K562 (cell line): Measurements from ENCODE around the gene TJP2. TPM values are rescaled to one million over a fixed set of nuclear protein-coding genes. Genes with fewer than 3 reads are reported as not detected.

Experiments
- ATAC-seq: fragments of 200-7000 bp; cut with Tn5 transposase; 3 replicates; pipeline ENCODE4 v1.9.1; 2020; ENCODE audit warnings: moderate library complexity
- BruUV-seq: library from RNA; stranded (reverse); fragments of 400-500 nt; replicated peaks from 2 replicates; lab custom pipeline; 2021; lab: Mats Ljungman, UMichigan
- CTCF ChIA-PET: fragments of 300-600 bp; formaldehyde crosslinking; extraction: SDS; loops from one replicate; lab custom pipeline; 2021; ENCODE audit warnings: low intra/inter-chr PET ratio; lab: Yijun Ruan, JAX
- POLR2A ChIA-PET: fragments of 300-600, 350-650 bp; sonication (Branson Sonifier 250); formaldehyde crosslinking; extraction: SDS; loops from one replicate; lab custom pipeline; 2021; ENCODE audit warnings: antibody characterized with exemption, inconsistent platforms; lab: Yijun Ruan, JAX
- DNase-seq, 4 experiments: peaks; one replicate each; pipeline versions ENCODE4 v3.0.0 to v3.0.0-alpha.2; 2011 to 2018; ENCODE audit warnings: low spot score in 3 of 4, mixed read lengths in 3 of 4; ENCODE audit errors: extremely low read depth in 1 of 4
- FAIRE-seq: peaks from 2 replicates; lab custom pipeline; 2011; peaks lifted over from hg19 to GRCh38; lab: Jason Lieb, UNC
- H2AFZ ChIP-seq: 2 replicates; pipeline ENCODE4 v1.6.0; 2011; ENCODE audit warnings: low read depth, low read length, control low read depth, inconsistent platforms
- H3K27ac ChIP-seq: fragments of 200-600 bp; 3 replicates; pipeline ENCODE4 v1.8.0; 2011; ENCODE audit warnings: low read depth, mild to moderate bottlenecking, control low read depth, inconsistent platforms, low read length, moderate library complexity, mixed read lengths; ENCODE audit errors: extremely low read depth
- H3K27me3 ChIP-seq, 2 experiments: fragments of 300-600 bp in 1 of 2; 2 replicates in 1 of 2; 3 replicates in 1 of 2; pipeline versions ENCODE4 v1.6.0 to v1.8.0; 2011; ENCODE audit warnings: inconsistent platforms in 2 of 2, low read length in 2 of 2, mild to moderate bottlenecking in 1 of 2, mixed read lengths in 1 of 2, moderate library complexity in 1 of 2; ENCODE audit not compliant: control insufficient read depth in 2 of 2, insufficient read depth in 2 of 2
- H3K36me3 ChIP-seq: fragments of 300-600 bp; 3 replicates; pipeline ENCODE4 v1.8.0; 2011; ENCODE audit warnings: mild to moderate bottlenecking, low read length, inconsistent platforms; ENCODE audit not compliant: control insufficient read depth, insufficient read depth
- H3K4me1 ChIP-seq, 2 experiments: fragments of 200-600 bp in 1 of 2; replicated peaks in 1 of 2; 2 replicates in 1 of 2; 3 replicates in 1 of 2; pipeline versions ENCODE4 v1.5.1 to v1.8.0; 2011; ENCODE audit warnings: inconsistent platforms in 2 of 2, low read length in 2 of 2, mild to moderate bottlenecking in 1 of 2, mixed read lengths in 1 of 2, moderate library complexity in 1 of 2; ENCODE audit not compliant: control insufficient read depth in 2 of 2, insufficient read depth in 2 of 2
- H3K4me2 ChIP-seq: 2 replicates; pipeline ENCODE4 v1.6.1; 2011; ENCODE audit warnings: low read length, control low read depth, inconsistent platforms, mixed read lengths; ENCODE audit not compliant: insufficient read depth
- H3K4me3 ChIP-seq: fragments of 200-600 bp; sonication (generic), shearing (Covaris generic); 2 replicates; pipeline ENCODE4 v1.5.1; 2016; ENCODE audit warnings: control low read depth, inconsistent platforms
- H3K79me2 ChIP-seq: fragments of 200-600 bp; 3 replicates; pipeline ENCODE4 v1.8.0; 2011; ENCODE audit warnings: low read length, inconsistent platforms; ENCODE audit not compliant: control insufficient read depth, insufficient read depth
- H3K9ac ChIP-seq, 2 experiments: 2 replicates each; pipeline versions ENCODE4 v1.6.0 to v1.6.1; 2011; ENCODE audit warnings: low read depth in 2 of 2, low read length in 2 of 2, control low read depth in 1 of 2, inconsistent platforms in 1 of 2, mild to moderate bottlenecking in 1 of 2, mixed read lengths in 1 of 2; ENCODE audit not compliant: insufficient read depth in 1 of 2
- H3K9me1 ChIP-seq: one replicate; pipeline ENCODE4 v1.6.0; 2011; ENCODE audit warnings: inconsistent platforms, mild to moderate bottlenecking, low read length, moderate library complexity; ENCODE audit not compliant: control insufficient read depth, insufficient read depth
- H3K9me3 ChIP-seq: replicated peaks from 2 replicates; pipeline ENCODE4 v1.5.1; 2011; ENCODE audit warnings: low read depth, low read length, inconsistent platforms; ENCODE audit not compliant: control insufficient read depth, insufficient read depth
- H4K20me1 ChIP-seq: replicated peaks from 2 replicates; pipeline ENCODE4 v1.6.1; 2011; ENCODE audit warnings: low read length, inconsistent platforms, mixed read lengths; ENCODE audit not compliant: control insufficient read depth, insufficient read depth
- RBM15 ChIP-seq: fragments of 200-400 bp; formaldehyde crosslinking; IDR thresholded peaks from 2 replicates; pipeline ENCODE4 v1.6.1; 2018; ENCODE audit warnings: mild to moderate bottlenecking, low read length, moderate library complexity; ENCODE audit not compliant: insufficient read depth
- WGBS: fragments of 100-300 bp; shearing (Covaris generic); methylation state at CpG from one replicate; pipeline ENCODE4 v1.1.6; 2016; ENCODE audit warnings: low coverage, mixed read lengths; ENCODE audit not compliant: insufficient coverage; ENCODE audit errors: missing lambda C conversion rate; 5-methylcytosine and 5-hydroxymethylcytosine counted together
- in situ Hi-C: fragments of 300-500 bp; cut with MboI; formaldehyde crosslinking; loops from 4 replicates; pipeline ENCODE4 v1.15.0; 2018; ENCODE audit warnings: inconsistent platforms, mixed read lengths
- intact Hi-C: fragments of 100-400 bp; cut with micrococcal nuclease; formaldehyde crosslinking; loops from 2 replicates; pipeline ENCODE4 v1.14.2; 2022
- polyA plus RNA-seq, 8 experiments: library from polyadenylated mRNA; depleted of rRNA in 4 of 8; stranded (reverse) in 5 of 8; unstranded in 3 of 8; fragments of >200 nt; fragmentation: Nextera tagmentation in 2 of 8; fragmentation: Illumina TruSeq in 1 of 8; extraction: Ambion mirVana in 2 of 8; extraction: Trizol in 1 of 8; gene quantifications; 2 replicates each; pipeline versions ENCODE4 v1.2.1 to v1.2.3, GENCODE V29; 2011 to 2014; ENCODE audit warnings: inconsistent platforms in 1 of 8, missing spikeins in 1 of 8
- total RNA-seq, 7 experiments: library from RNA; depleted of rRNA in 6 of 7; stranded (reverse); fragments of >200 nt in 6 of 7; fragmentation: Illumina TruSeq in 2 of 7; extraction: Trizol in 2 of 7; gene quantifications; 2 replicates each; pipeline versions ENCODE4 v1.2.1 to v1.2.3, GENCODE V29; 2011 to 2021; ENCODE audit warnings: low replicate concordance in 1 of 7
- TF ChIP-seq, protein P1 (sequence below): fragments of 450-650 bp; IDR thresholded peaks from 2 replicates; pipeline ENCODE4 v1.6.1; 2016

TJP2 gene
- total and polyA plus RNA-seq, 9 of the 15 experiments (the other 6 are each of a cell fraction or from before 2014, with no cell fraction given) = 4.0 to 24.1 (median 16.8) TPM

DNA sequence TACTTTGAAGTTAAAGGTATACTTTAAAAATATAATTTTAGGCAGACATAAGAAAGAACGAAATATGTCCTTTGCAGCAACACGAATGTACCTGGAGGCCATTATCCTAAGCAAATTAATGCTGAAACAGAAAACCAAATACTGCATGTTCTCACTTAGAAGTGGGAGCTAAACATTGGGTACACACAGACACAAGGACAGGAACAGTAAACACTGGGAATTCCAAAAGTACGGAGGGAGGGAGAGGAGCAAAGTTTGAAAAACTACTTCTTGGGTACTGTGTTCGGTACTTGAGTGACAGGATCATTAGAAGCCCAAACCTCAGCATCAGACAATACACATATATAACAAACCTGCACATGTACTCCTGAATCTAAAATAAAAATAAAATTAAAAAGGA, 40.9 kb downstream of the TJP2 start:
- DNase-seq (no peak), FAIRE-seq (no peak), ATAC-seq (no peak)
- H4K20me1 ChIP-seq = no peaks in the 10 kb centered on the region
- POLR2A ChIA-PET = interaction anchor here (0.6 to 1.8 kb wide), 6 partner anchors 9 to 69 kb away, joined by 3 to 5 read pairs (median 3); no protein-coding TSS in a partner anchor
- 92% methylated on average over 4 of the region's 4 CpGs for WGBS
- H3K4me1 ChIP-seq = peaks cover 6 to 27% of the 10 kb centered on the region in 2 experiments; a peak in 3 of 5 replicates
- peaks cover 21% of the 10 kb centered on the region for H3K36me3 ChIP-seq
- intact Hi-C loops (no loop called here), in situ Hi-C loops (no loop called here)
- TF ChIP-seq, protein P1, sequence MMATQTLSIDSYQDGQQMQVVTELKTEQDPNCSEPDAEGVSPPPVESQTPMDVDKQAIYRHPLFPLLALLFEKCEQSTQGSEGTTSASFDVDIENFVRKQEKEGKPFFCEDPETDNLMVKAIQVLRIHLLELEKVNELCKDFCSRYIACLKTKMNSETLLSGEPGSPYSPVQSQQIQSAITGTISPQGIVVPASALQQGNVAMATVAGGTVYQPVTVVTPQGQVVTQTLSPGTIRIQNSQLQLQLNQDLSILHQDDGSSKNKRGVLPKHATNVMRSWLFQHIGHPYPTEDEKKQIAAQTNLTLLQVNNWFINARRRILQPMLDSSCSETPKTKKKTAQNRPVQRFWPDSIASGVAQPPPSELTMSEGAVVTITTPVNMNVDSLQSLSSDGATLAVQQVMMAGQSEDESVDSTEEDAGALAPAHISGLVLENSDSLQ = peak; percentile 75
- no peak for TF ChIP-seq RBM15
- H3K27ac ChIP-seq = peak overlapping the region; percentile 48; the same call in 1 of the 3 replicates
- H3K9me1 ChIP-seq = no peaks in the 10 kb centered on the region
- no peak overlapping the region for H3K9ac ChIP-seq
- H3K79me2 ChIP-seq = peaks cover 11% of the 10 kb centered on the region; the same call in 2 of the 3 replicates
- no peaks in the 10 kb centered on the region for H3K27me3 ChIP-seq
- CTCF ChIA-PET = interaction anchor here (0.5 kb wide), 1 partner anchor 165 kb away, joined by 4 read pairs; no protein-coding TSS in a partner anchor
- no TSS peak for BruUV-seq
- no peak overlapping the region for H3K4me2 ChIP-seq
- H3K4me3 ChIP-seq = no peak overlapping the region
- H3K9me3 ChIP-seq = no peaks in the 10 kb centered on the region
- no peak overlapping the region for H2AFZ ChIP-seq
